Esophagus muscularis mucosa (tissue), 4 donors: Measurements from ENCODE around the gene GPC1. TPM values are rescaled to one million over a fixed set of nuclear protein-coding genes. Genes with fewer than 3 reads are reported as not detected.
A peak's percentile ranks its signal among the peaks of the same experiment; 100 is the strongest.

Experiments used
- DNase-seq: peaks from one replicate; pipeline ENCODE4 v3.0.0-alpha.2; 2017; ENCODE audit errors: extremely low spot score
- H3K27ac ChIP-seq, 4 donors: fragments of 200-600 bp; sonication (generic); replicated peaks in 1 of 4; 1 replicate in 3 of 4; 2 replicates in 1 of 4; pipeline ENCODE4 v1.5.1; 2016 to 2019; ENCODE audit warnings: mild to moderate bottlenecking in 1 of 4
- H3K27me3 ChIP-seq, 4 donors: fragments of 200-600 bp; sonication (generic); one replicate each; pipeline versions ENCODE4 v1.5.1 to v1.6.0; 2016 to 2019
- H3K36me3 ChIP-seq, 4 donors: fragments of 200-600 bp; sonication (generic); one replicate each; pipeline ENCODE4 v1.5.1; 2016 to 2019
- H3K4me1 ChIP-seq, 4 donors: fragments of 200-600 bp; sonication (generic); one replicate each; pipeline ENCODE4 v1.5.1; 2016 to 2019
- H3K4me3 ChIP-seq, 4 donors: fragments of 200-600 bp; sonication (generic); 1 replicate in 2 of 4; 2 replicates in 2 of 4; pipeline ENCODE4 v1.5.1; 2016 to 2019; ENCODE audit warnings: mild to moderate bottlenecking in 4 of 4, moderate library complexity in 1 of 4
- H3K9me3 ChIP-seq, 4 donors: fragments of 200-600 bp; sonication (generic); 1 replicate in 3 of 4; 2 replicates in 1 of 4; pipeline ENCODE4 v1.5.1; 2016 to 2019
- CTCF ChIP-seq, 3 experiments: fragments of 200-600 bp in 2 of 3; fragments of 450-650 bp in 1 of 3; sonication (generic) in 2 of 3; IDR thresholded peaks; one replicate each; pipeline ENCODE4 v1.5.1; 2017 to 2019; ENCODE audit warnings: antibody characterized with exemption in 3 of 3, mild to moderate bottlenecking in 2 of 3, moderate library complexity in 1 of 3
- EP300 ChIP-seq: sonication (generic); formaldehyde crosslinking; IDR thresholded peaks from one replicate; pipeline ENCODE4 v1.6.1; 2017; ENCODE audit warnings: antibody characterized with exemption
- POLR2A ChIP-seq: fragments of 450-650 bp; IDR thresholded peaks from one replicate; pipeline ENCODE4 v1.6.1; 2017; ENCODE audit warnings: antibody characterized with exemption, moderate library complexity, mild to moderate bottlenecking, low read depth
- POLR2AphosphoS5 ChIP-seq, 2 donors: sonication (generic); formaldehyde crosslinking; IDR thresholded peaks; one replicate each; pipeline ENCODE4 v1.6.1; 2017; ENCODE audit warnings: antibody characterized with exemption in 2 of 2
- WGBS: methylation state at CpG from one replicate; pipeline ENCODE4 v1.1.5; 2018; 5-methylcytosine and 5-hydroxymethylcytosine counted together
- intact Hi-C: fragments of 100-400 bp; cut with DNase I; formaldehyde crosslinking; loops from one replicate; pipeline ENCODE4 v1.15.1; 2023
- total RNA-seq, 4 donors: library from RNA; depleted of rRNA; stranded (reverse); fragments of >200 nt; gene quantifications; one replicate each; pipeline versions ENCODE4 v1.1.0 to v1.2.1, GENCODE V29; 2016

The GPC1 gene
- total RNA-seq, 4 donors from 2014 or later = 29.1 to 71.5 (median 41.8) TPM

GRCh38 chr2:240463866-240464481 lies 28.5 kb downstream of the GPC1 start:
- WGBS = 93% methylated on average over 18 of the region's 21 CpGs
- no peak for TF ChIP-seq POLR2AphosphoS5 (IDR thresholded peaks at IDR 0.05)
- TF ChIP-seq EP300 = no peak
- no peak for TF ChIP-seq POLR2A
- Histone ChIP-seq H3K4me3 (no peak overlapping the region), H3K27me3 (no peaks in the 10 kb centered on the region), H3K27ac (no peak overlapping the region), H3K9me3 (no peaks in the 10 kb centered on the region), H3K36me3 (peaks cover 7 to 75% (median 44%) of the 10 kb centered on the region in 4 donors), H3K4me1 (no peaks in the 10 kb centered on the region)
- DNase-seq = no peak
- intact Hi-C loops = no loop called here

GRCh38 chr2:240464514-240465241 lies 29.2 kb downstream of the GPC1 start:
- TF ChIP-seq POLR2AphosphoS5 (IDR thresholded peaks at IDR 0.05) = no peak
- no peaks in the 10 kb centered on the region for H3K9me3 ChIP-seq
- intact Hi-C loops = no loop called here
- DNase-seq = peak; percentile 85
- no peak overlapping the region for H3K4me3 ChIP-seq
- WGBS = 85% methylated on average over 7 of the region's 43 CpGs
- H3K27me3 ChIP-seq = no peaks in the 10 kb centered on the region
- no peak overlapping the region for H3K27ac ChIP-seq
- peaks cover 7 to 69% (median 44%) of the 10 kb centered on the region in 4 donors for H3K36me3 ChIP-seq
- no peaks in the 10 kb centered on the region for H3K4me1 ChIP-seq

DNA sequence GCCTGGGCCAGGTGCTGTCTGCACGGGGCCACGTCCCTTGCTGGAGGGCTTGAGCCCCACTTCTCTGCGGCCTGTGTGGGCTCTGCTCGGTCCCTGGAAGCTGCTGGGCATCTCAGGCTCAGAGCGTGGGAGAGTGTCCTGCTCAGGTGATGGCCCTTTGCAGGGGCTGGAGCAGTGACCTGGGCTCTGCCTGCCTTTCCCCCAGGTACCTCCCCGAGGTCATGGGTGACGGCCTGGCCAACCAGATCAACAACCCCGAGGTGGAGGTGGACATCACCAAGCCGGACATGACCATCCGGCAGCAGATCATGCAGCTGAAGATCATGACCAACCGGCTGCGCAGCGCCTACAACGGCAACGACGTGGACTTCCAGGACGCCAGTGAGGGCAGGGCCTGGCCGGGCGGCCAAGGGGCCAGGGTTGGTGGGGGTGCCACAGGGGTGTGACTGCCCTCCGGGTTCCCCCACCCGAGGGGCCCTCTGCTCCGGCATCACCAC lies 29.9 kb downstream of the GPC1 start:
- H3K9me3 ChIP-seq = no peaks in the 10 kb centered on the region
- intact Hi-C loops = no loop called here
- no peak overlapping the region for H3K4me3 ChIP-seq
- 98% methylated on average over 9 of the region's 22 CpGs for whole genome bisulfite sequencing
- no peaks in the 10 kb centered on the region for H3K4me1 ChIP-seq
- peaks cover 0 to 2% (median 0%) of the 10 kb centered on the region in 4 donors for H3K27me3 ChIP-seq
- no peak overlapping the region for H3K27ac ChIP-seq
- peak; percentile 83 for DNase-seq
- H3K36me3 ChIP-seq = peaks cover 7 to 64% (median 41%) of the 10 kb centered on the region in 4 donors
- TF ChIP-seq POLR2A (no peak), EP300 (no peak), POLR2AphosphoS5 (IDR thresholded peaks at IDR 0.05) (no peak), CTCF (IDR thresholded peaks at IDR 0.05) (no peak)

- no peak overlapping the region for H3K4me3 ChIP-seq
- H3K9me3 ChIP-seq = no peaks in the 10 kb centered on the region
- H3K36me3 ChIP-seq = peaks cover 7 to 58% (median 39%) of the 10 kb centered on the region in 4 donors
- DNase-seq = peak; percentile 86
- intact Hi-C loops = no loop called here
- 66% methylated on average over 16 of the region's 28 CpGs for WGBS
- no peak overlapping the region for H3K27ac ChIP-seq
- no peaks in the 10 kb centered on the region for H3K4me1 ChIP-seq
- TF ChIP-seq POLR2AphosphoS5 (IDR thresholded peaks at IDR 0.05) (no peak), EP300 (no peak), POLR2A (no peak), CTCF (IDR thresholded peaks at IDR 0.05) (no peak)
- H3K27me3 ChIP-seq = peaks cover 0 to 3% (median 0%) of the 10 kb centered on the region in 4 donors
Measured at GRCh38 chr2:240465765-240466578, 30.5 kb downstream of the GPC1 start.

DNA sequence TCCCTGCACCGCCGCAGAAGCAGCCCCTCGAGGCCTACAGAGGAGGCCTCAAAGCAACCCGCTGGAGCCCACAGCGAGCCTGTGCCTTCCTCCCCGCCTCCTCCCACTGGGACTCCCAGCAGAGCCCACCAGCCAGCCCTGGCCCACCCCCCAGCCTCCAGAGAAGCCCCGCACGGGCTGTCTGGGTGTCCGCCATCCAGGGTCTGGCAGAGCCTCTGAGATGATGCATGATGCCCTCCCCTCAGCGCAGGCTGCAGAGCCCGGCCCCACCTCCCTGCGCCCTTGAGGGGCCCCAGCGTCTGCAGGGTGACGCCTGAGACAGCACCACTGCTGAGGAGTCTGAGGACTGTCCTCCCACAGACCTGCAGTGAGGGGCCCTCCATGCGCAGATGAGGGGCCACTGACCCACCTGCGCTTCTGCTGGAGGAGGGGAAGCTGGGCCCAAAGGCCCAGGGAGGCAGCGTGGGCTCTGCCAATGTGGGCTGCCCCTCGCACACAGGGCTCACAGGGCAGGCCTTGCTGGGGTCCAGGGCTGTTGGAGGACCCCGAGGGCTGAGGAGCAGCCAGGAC lies 31.2 kb downstream of the GPC1 start:
- H3K27me3 ChIP-seq = peaks cover 0 to 4% (median 0%) of the 10 kb centered on the region in 4 donors
- no peak for TF ChIP-seq CTCF (IDR thresholded peaks at IDR 0.05)
- no peak overlapping the region for H3K27ac ChIP-seq
- DNase-seq = peak; percentile 77
- H3K36me3 ChIP-seq = peaks cover 7 to 51% (median 37%) of the 10 kb centered on the region in 4 donors
- H3K4me3 ChIP-seq = no peak overlapping the region
- no peaks in the 10 kb centered on the region for H3K9me3 ChIP-seq
- 87% methylated on average over 6 of the region's 19 CpGs for WGBS
- H3K4me1 ChIP-seq = no peaks in the 10 kb centered on the region
- intact Hi-C loops = no loop called here
